NCI-H524 treated with DMSO at 0.1 percent for 48 hours (cell line): Measurements from ENCODE around the gene OR2A12.
"Not testable (repeated sequence)": the region's sequence is repeated elsewhere in the genome, so short reads cannot be mapped to it uniquely, and the experiment has no call there.

Experiments used
- DNase-seq: peaks from one replicate; lab custom pipeline; 2025; lab: John Stamatoyannopoulos, UW

The OR2A12 gene, protein sequence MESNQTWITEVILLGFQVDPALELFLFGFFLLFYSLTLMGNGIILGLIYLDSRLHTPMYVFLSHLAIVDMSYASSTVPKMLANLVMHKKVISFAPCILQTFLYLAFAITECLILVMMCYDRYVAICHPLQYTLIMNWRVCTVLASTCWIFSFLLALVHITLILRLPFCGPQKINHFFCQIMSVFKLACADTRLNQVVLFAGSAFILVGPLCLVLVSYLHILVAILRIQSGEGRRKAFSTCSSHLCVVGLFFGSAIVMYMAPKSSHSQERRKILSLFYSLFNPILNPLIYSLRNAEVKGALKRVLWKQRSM

DNA sequence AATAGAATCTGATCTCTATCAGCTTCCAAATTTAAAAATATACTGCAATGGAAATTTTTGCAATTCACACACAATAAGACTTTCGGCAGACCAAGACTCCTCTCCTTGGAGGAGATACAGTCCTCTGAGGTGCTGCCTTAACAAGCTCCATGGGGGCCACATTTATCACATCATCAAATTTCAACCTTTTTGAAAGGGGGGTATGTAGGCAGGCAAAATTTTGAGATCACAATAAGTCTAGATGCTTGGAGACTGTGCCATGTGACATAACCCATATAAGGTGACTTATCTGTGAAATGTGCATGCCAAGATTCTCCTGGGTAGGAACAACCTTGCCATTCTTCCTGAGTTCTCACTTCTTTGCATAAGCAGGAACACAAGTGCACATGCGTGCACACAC, at the start of gene OR2A12:
OR2A12 (plus strand) TSS at position 301 of the 400 bp plus-strand sequence. CDS start 8,830 bp downstream, outside the sequence.
- no peak for DNase-seq

DNA sequence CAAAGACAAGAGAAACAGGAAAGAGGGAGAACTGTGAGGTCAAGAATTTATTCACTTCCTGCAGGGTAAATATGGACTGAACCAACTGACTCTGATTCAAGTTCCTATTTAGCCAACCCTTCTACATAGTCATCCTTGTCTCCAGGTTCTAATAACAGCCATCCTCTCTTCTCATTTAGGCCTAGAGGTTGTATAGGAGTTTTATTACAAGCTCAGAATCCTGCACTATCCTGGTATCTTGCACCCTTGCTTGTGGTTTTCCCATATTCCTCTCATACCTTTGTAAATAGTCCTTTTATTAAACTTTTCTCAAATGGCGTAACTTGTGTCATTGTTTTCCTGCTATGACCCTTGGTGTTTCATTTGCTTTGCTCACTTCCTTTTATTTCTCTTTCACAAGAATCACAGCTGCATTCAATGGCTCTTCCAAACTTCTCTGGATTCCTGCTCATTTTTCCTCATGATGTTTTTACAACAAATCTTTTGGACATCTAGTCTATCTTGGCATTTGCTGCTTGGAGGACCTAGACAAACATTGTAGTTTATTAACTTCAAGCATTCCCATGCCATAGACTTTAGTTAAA, 49.7 kb upstream of the OR2A12 start:
- DNase-seq = no peak

GRCh38 chr7:144037414-144038035, 48.6 kb upstream of the OR2A12 start:
- no peak for DNase-seq

GRCh38 chr7:144038887-144039286, 47.2 kb upstream of the OR2A12 start:
- DNase-seq = no peak

- no peak for DNase-seq
Measured at GRCh38 chr7:144048648-144049047, 37.4 kb upstream of the OR2A12 start, which contains the start of gene OR2A5. Gene OR2A5 (plus strand): TSS chr7:144048948. CDS start chr7:144050402, 1,454 bp downstream.

DNA sequence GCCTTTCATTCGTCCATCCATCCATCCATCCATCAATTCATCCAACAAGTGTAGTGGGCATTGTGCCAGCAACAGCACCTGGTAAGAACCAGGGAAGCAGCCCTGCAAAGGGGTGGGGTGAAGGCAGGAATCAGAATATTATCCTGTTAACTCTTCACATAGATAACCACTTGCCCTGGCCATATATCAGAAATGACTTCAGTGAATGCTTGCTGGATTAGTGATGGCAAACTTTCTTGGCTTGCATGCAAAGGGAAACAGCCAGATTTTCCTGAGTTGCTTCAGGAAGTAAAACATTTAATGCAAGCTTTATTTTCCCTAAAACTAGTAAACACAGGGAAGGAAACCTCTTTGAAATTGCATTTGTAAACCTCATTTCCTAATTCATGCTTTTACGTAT, 36.6 kb upstream of the OR2A12 start:
- no peak for DNase-seq

DNA sequence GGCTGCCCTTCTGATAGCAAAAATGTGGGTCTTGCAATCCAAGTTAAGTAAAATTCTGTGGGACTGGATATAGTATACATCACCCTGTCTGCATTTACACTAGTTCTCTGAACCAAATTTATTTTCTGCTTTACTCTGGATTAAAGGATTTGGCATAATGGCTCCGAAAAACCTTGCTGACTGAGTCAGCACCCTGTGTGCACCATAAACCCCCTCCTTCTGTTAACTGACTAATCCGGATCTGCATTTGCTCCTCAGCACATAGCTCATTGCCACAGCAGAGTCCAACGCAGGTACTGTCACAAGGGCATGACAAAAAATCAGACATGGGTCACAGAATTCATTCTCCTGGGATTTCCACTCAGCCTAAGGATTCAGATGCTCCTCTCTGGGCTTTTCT, 36.0 kb upstream of the OR2A12 start:
- DNase-seq = no peak

DNA sequence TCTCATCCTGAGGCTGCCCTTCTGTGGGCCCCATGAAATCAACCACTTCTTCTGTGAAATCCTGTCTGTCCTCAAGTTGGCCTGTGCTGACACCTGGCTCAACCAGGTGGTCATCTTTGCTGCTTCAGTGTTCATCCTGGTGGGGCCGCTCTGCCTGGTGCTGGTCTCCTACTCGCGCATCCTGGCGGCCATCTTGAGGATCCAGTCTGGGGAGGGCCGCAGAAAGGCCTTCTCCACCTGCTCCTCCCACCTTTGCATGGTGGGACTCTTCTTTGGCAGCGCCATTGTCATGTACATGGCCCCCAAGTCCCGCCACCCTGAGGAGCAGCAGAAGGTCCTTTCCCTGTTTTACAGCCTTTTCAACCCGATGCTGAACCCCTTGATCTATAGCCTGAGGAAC, 35.2 kb upstream of the OR2A12 start:
- DNase-seq = not testable (repeated sequence)

DNA sequence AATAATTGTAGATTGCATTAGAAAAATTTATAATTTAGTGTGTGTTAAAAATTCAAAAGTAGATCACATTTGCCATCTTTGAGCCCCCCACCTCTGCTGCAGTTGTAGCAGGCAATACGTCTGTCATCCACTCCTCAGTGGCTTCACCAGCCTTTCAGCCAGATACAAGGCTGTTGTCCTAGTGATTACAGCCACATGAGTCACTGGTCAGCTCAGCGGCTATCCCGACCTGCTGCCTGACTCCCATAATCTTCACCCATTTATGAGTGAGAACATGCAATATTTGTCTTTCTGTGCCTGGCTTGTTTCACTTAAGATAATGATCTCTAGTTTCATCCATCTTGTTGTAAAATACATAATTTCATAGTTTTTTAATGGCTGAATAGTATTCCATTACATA, 28.1 kb upstream of the OR2A12 start:
- DNase-seq = no peak

DNA sequence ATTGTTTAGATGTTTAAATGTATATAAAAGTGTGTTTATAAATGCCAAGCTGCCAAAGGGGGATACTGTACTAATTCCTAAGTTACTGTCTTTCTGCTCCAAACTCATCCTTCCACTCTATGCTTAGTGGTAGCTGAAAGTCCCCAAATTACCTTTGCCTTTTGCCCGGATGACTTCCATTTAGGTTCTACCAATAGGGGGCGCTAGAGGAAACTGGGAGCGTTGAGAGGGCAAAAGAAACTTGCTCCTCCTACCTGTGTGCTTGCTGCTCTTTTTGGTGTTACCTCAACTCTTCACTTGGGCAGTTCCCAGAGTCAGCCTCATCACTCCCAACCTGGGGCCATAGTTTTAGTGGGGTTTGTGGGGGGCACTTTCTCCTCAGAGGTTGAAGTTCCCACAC, 22.4 kb upstream of the OR2A12 start:
- no peak for DNase-seq

DNA sequence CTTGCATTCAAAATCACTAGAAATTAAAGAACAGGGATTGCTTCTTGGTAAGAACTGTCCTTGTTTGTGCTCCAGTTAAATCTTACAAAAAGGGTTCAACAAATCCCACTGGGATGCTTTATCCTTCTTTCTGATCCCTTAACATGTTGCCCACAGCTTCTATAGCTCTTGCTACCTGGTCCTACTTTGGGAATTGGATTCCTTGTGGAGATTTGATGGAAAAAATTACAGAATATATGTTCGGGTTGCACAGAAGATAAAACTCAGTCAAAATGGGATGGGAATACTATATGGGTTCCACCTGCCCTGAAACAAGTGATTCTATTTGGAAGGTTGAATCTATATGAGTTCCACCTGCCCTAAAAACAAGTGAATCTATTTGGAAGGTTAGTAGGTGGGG, 16.6 kb upstream of the OR2A12 start, which contains the start of gene OR2A25:
OR2A25 (plus strand) TSS at position 301 of the 400 bp plus-strand sequence. CDS start 4,409 bp downstream, outside the sequence.
- DNase-seq = no peak

- DNase-seq = no peak
Measured at GRCh38 chr7:144069953-144070352, 16.1 kb upstream of the OR2A12 start.

- DNase-seq = no peak
Measured at GRCh38 chr7:144074374-144074773, 11.7 kb upstream of the OR2A12 start.

GRCh38 chr7:144086730-144087129, 652 bp downstream of the OR2A12 start:
- no peak for DNase-seq

DNA sequence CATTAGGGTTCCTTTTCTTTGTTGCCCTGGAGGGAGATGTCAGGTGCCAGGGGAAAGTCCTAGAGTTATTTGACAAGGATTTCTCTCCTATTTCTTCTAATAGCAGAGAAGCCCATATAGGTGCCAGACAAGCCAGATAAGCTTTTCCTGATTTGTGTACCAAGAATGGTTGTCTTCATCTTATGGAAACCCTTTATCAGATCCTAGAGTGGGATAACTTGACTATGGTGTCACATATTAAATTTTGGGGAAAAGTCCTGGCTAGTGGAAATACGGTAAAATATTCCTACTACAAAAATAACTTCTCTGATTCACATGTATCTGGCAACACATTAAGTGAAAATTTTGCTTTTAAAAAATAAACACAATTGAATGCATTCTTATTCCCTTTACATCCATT, 1.2 kb downstream of the OR2A12 start:
- DNase-seq = no peak

DNA sequence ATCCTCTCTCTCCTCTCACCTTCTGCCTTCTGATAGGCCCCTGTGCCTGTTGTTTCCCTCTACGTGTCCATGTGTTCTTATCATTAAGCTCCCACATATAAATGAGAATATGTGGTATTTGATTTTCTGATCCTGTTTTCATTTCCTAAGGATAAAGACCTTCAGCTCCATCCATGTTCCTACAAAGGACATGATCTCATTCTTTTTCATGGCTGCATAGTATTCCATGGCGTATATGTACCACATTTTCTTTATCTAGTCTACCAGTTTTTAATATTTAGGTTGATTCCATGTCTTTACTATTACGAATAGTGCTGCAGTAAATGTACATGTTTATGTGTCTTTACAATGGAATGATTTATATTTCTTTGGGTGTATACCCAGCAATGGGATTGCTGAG, 4.6 kb downstream of the OR2A12 start:
- no peak for DNase-seq

DNA sequence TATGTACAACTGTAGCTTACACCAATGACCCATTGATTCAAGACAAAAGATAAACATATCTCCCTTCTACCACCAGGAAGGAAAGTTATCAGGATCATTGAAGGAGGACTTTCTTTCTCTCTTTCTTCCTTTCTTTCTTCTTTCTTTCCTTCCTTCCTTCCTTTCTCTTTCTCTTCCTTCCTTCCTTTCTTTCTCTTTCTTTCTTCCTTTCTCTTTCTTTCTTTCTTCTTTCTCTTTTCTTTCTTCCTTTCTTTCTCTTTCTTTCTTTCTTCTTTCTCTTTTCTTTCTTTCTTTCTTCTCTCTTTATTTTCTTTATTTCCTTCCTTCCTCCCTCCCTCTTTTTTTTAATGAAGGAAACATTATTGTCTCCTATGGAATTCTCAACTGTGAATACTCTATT, 12.7 kb downstream of the OR2A12 start:
- DNase-seq = no peak

GRCh38 chr7:144100607-144101006, 14.5 kb downstream of the OR2A12 start:
- no peak for DNase-seq

DNA sequence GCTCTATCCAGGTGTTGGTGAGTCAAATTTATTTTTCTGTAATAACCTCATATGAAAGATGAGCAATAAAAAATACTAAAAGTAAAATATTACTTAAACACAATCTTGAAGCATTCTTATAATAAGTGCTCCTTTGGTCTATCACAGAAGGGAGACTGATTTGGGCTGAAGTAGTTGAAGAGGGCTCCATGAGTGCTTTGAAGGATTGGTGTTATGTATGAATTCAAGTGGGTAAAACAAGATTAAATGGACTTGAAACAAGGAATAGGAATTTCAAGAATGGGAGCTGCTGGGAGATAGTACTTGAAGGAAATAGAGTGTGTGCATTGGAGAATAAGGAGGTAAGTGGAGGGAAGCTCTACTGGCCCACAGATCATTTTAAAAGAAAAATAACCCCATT, 16.0 kb downstream of the OR2A12 start:
- DNase-seq = peak; percentile 68

GRCh38 chr7:144105211-144105610, 19.1 kb downstream of the OR2A12 start:
- no peak for DNase-seq

- DNase-seq = no peak
Measured at GRCh38 chr7:144109283-144109682, 23.2 kb downstream of the OR2A12 start, which contains the start of gene OR2A2. Gene OR2A2 (plus strand): TSS chr7:144109583. CDS start chr7:144109583, 0 bp downstream.

DNA sequence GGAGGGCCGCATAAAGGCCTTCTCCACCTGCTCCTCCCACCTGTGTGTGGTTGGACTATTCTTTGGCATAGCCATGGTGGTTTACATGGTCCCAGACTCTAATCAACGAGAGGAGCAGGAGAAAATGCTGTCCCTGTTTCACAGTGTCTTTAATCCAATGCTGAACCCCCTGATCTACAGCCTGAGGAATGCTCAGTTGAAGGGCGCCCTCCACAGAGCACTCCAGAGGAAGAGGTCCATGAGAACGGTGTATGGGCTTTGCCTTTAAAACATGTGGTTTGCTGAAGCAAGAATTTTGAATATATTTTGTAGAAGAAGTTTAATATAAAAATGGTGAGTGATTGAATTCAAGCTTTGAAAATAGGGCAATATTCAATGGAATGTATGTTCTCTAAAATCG, 24.2 kb downstream of the OR2A12 start:
- no peak for DNase-seq

DNA sequence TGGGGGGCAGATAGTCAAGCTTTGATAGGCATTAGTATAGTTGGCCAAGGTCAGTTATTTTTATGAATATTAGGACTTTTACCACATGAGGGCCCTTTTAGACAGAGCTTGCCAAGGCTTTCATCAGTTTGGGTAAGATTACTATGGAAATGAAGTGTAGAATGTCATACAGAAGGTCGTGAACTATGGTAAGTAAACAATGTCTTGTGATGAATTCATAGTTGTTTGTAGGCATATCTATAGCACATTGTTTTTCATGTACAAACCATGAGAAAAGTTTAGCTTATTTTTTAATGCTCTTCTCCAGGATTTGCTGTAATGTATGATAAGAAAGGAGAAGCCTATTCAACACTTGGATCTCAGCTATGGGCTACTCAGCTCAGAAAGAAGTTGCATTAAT, 27.6 kb downstream of the OR2A12 start:
- no peak for DNase-seq
